ENCODE data around the gene AGAP5.
"Not testable (repeated sequence)": the region's sequence is repeated elsewhere in the genome, so short reads cannot be mapped to it uniquely, and the experiment has no call there.

AGAP5 gene

GRCh38 chr10:73698819-73699218 is 910 bp upstream of the AGAP5 start:
- H3K9ac ChIP-seq (ENCODE audit: low read depth, low read length); H3K36me3 ChIP-seq (ENCODE audit: insufficient read depth, low read length); H3K9me3 ChIP-seq (ENCODE audit: control insufficient read depth, insufficient read depth, low read length); H3K4me1 ChIP-seq (ENCODE audit: insufficient read depth, low read length): not testable (repeated sequence)

- not testable (repeated sequence) for H3K9ac ChIP-seq (ENCODE audit: low read depth, low read length); H3K36me3 ChIP-seq (ENCODE audit: insufficient read depth, low read length); H3K9me3 ChIP-seq (ENCODE audit: control insufficient read depth, insufficient read depth, low read length); H3K4me1 ChIP-seq (ENCODE audit: insufficient read depth, low read length)
Measured at GRCh38 chr10:73695302-73695701, 2.6 kb downstream of the AGAP5 start.

GRCh38 chr10:73690755-73691154 is 7.2 kb downstream of the AGAP5 start:
- not testable (repeated sequence) for H3K9ac ChIP-seq (ENCODE audit: low read depth, low read length); H3K4me1 ChIP-seq (ENCODE audit: insufficient read depth, low read length); H3K36me3 ChIP-seq (ENCODE audit: insufficient read depth, low read length); H3K9me3 ChIP-seq (ENCODE audit: control insufficient read depth, insufficient read depth, low read length)

GRCh38 chr10:73689596-73689995 is 8.3 kb downstream of the AGAP5 start:
- not testable (repeated sequence) for H3K9me3 ChIP-seq (ENCODE audit: control insufficient read depth, insufficient read depth, low read length)

GRCh38 chr10:73687641-73688040 is 10.3 kb downstream of the AGAP5 start:
- not testable (repeated sequence) for H3K9me3 ChIP-seq (ENCODE audit: control insufficient read depth, insufficient read depth, low read length)

More at GRCh38 chr10:73689596-73689995, 8.3 kb downstream of the AGAP5 start:
- H3K36me3 ChIP-seq (ENCODE audit: insufficient read depth, low read length); H3K4me1 ChIP-seq (ENCODE audit: insufficient read depth, low read length); H3K9ac ChIP-seq (ENCODE audit: low read depth, low read length): not testable (repeated sequence)

GRCh38 chr10:73674546-73674945 is 23.4 kb downstream of the AGAP5 start:
- H3K9me3 ChIP-seq (ENCODE audit: control insufficient read depth, insufficient read depth, low read length); H3K36me3 ChIP-seq (ENCODE audit: insufficient read depth, low read length); H3K4me1 ChIP-seq (ENCODE audit: insufficient read depth, low read length); H3K9ac ChIP-seq (ENCODE audit: low read depth, low read length): not testable (repeated sequence)

More at GRCh38 chr10:73687641-73688040, 10.3 kb downstream of the AGAP5 start:
- H3K4me1 ChIP-seq (ENCODE audit: insufficient read depth, low read length); H3K36me3 ChIP-seq (ENCODE audit: insufficient read depth, low read length); H3K9ac ChIP-seq (ENCODE audit: low read depth, low read length): not testable (repeated sequence)

- H3K4me1 ChIP-seq (ENCODE audit: insufficient read depth, low read length); H3K9ac ChIP-seq (ENCODE audit: low read depth, low read length); H3K36me3 ChIP-seq (ENCODE audit: insufficient read depth, low read length); H3K9me3 ChIP-seq (ENCODE audit: control insufficient read depth, insufficient read depth, low read length): not testable (repeated sequence)
Measured at GRCh38 chr10:73668378-73668777, 29.5 kb downstream of the AGAP5 start.

- not testable (repeated sequence) for H3K4me1 ChIP-seq (ENCODE audit: insufficient read depth, low read length); H3K36me3 ChIP-seq (ENCODE audit: insufficient read depth, low read length); H3K9ac ChIP-seq (ENCODE audit: low read depth, low read length); H3K9me3 ChIP-seq (ENCODE audit: control insufficient read depth, insufficient read depth, low read length)
Measured at GRCh38 chr10:73666153-73666809, 31.6 kb downstream of the AGAP5 start.

- not testable (repeated sequence) for H3K36me3 ChIP-seq (ENCODE audit: insufficient read depth, low read length); H3K9me3 ChIP-seq (ENCODE audit: control insufficient read depth, insufficient read depth, low read length); H3K4me1 ChIP-seq (ENCODE audit: insufficient read depth, low read length); H3K9ac ChIP-seq (ENCODE audit: low read depth, low read length)
Measured at GRCh38 chr10:73665581-73665980, 32.3 kb downstream of the AGAP5 start.

- not testable (repeated sequence) for H3K9me3 ChIP-seq (ENCODE audit: control insufficient read depth, insufficient read depth, low read length); H3K36me3 ChIP-seq (ENCODE audit: insufficient read depth, low read length); H3K4me1 ChIP-seq (ENCODE audit: insufficient read depth, low read length); H3K9ac ChIP-seq (ENCODE audit: low read depth, low read length)
Measured at GRCh38 chr10:73664156-73665040, 33.5 kb downstream of the AGAP5 start.

- not testable (repeated sequence) for H3K9ac ChIP-seq (ENCODE audit: low read depth, low read length); H3K4me1 ChIP-seq (ENCODE audit: insufficient read depth, low read length); H3K9me3 ChIP-seq (ENCODE audit: control insufficient read depth, insufficient read depth, low read length); H3K36me3 ChIP-seq (ENCODE audit: insufficient read depth, low read length)
Measured at GRCh38 chr10:73663621-73664020, 34.3 kb downstream of the AGAP5 start.

GRCh38 chr10:73662705-73663104 is 35.2 kb downstream of the AGAP5 start:
- H3K9me3 ChIP-seq (ENCODE audit: control insufficient read depth, insufficient read depth, low read length); H3K36me3 ChIP-seq (ENCODE audit: insufficient read depth, low read length); H3K9ac ChIP-seq (ENCODE audit: low read depth, low read length): not testable (repeated sequence)

GRCh38 chr10:73655990-73656298 is 42.0 kb downstream of the AGAP5 start, which contains the start of gene SYNPO2L:
Gene SYNPO2L (minus strand): TSS chr10:73656029. CDS start chr10:73655922, 107 bp downstream.
- Histone ChIP-seq H3K4me1 (ENCODE audit: insufficient read depth, low read length) (peaks cover under 1% of the 10 kb centered on the region; the same call in 1 of the 2 replicates), H3K9me3 (ENCODE audit: control insufficient read depth, insufficient read depth, low read length) (no peaks in the 10 kb centered on the region), H3K9ac (ENCODE audit: low read depth, low read length) (no peak within 1 kb of the TSS), H3K36me3 (ENCODE audit: insufficient read depth, low read length) (no peaks in the 10 kb centered on the region)

More at GRCh38 chr10:73662705-73663104, 35.2 kb downstream of the AGAP5 start:
- not testable (repeated sequence) for H3K4me1 ChIP-seq (ENCODE audit: insufficient read depth, low read length)

- Histone ChIP-seq H3K9me3 (ENCODE audit: control insufficient read depth, insufficient read depth, low read length) (no peaks in the 10 kb centered on the region), H3K4me1 (ENCODE audit: insufficient read depth, low read length) (no peaks in the 10 kb centered on the region), H3K36me3 (ENCODE audit: insufficient read depth, low read length) (no peaks in the 10 kb centered on the region), H3K9ac (ENCODE audit: low read depth, low read length) (no peak overlapping the region)
Measured at GRCh38 chr10:73655257-73655989, 42.5 kb downstream of the AGAP5 start.

- H3K36me3 ChIP-seq (ENCODE audit: insufficient read depth, low read length) = no peaks in the 10 kb centered on the region
- no peak overlapping the region for H3K9ac ChIP-seq (ENCODE audit: low read depth, low read length)
- H3K4me1 ChIP-seq (ENCODE audit: insufficient read depth, low read length) = no peaks in the 10 kb centered on the region; the same call in 1 of the 2 replicates
Measured at GRCh38 chr10:73653701-73654100, 44.2 kb downstream of the AGAP5 start.

More at GRCh38 chr10:73653701-73654100, 44.2 kb downstream of the AGAP5 start:
- no peaks in the 10 kb centered on the region for H3K9me3 ChIP-seq (ENCODE audit: control insufficient read depth, insufficient read depth, low read length)

Measured in ES-I3 (cell line).